Small intestine (tissue), 7 donors: ENCODE measurements around the gene CENPM. TPM values are rescaled to one million over a fixed set of nuclear protein-coding genes. Genes with fewer than 3 reads are reported as not detected.

Source experiments
- DNase-seq, 2 donors: peaks; one replicate each; pipeline versions ENCODE4 v3.0.0 to v3.0.0-alpha.2; 2013
- FAIRE-seq: peaks from 2 replicates; lab custom pipeline; 2012; peaks lifted over from hg19 to GRCh38; lab: Jason Lieb, UNC
- H3K27ac ChIP-seq, 3 donors: one replicate each; pipeline ENCODE4 v1.5.1; 2013; ENCODE audit warnings: low read length in 2 of 3, mild to moderate bottlenecking in 2 of 3, control low read depth in 1 of 3, inconsistent platforms in 1 of 3, low read depth in 1 of 3, moderate library complexity in 1 of 3
- H3K27me3 ChIP-seq, 3 donors: one replicate each; pipeline ENCODE4 v1.6.1; 2013; ENCODE audit warnings: low read length in 3 of 3, inconsistent platforms in 1 of 3; ENCODE audit not compliant: control insufficient read depth in 3 of 3, insufficient read depth in 3 of 3
- H3K36me3 ChIP-seq, 3 donors: one replicate each; pipeline ENCODE4 v1.6.1; 2013; ENCODE audit warnings: low read length in 3 of 3, inconsistent platforms in 1 of 3, low read depth in 1 of 3, mild to moderate bottlenecking in 1 of 3, moderate library complexity in 1 of 3; ENCODE audit not compliant: control insufficient read depth in 3 of 3, insufficient read depth in 2 of 3
- H3K4me1 ChIP-seq, 3 donors: one replicate each; pipeline ENCODE4 v1.6.1; 2013; ENCODE audit warnings: low read length in 2 of 3, inconsistent platforms in 1 of 3, low read depth in 1 of 3, mild to moderate bottlenecking in 1 of 3, moderate library complexity in 1 of 3; ENCODE audit not compliant: control insufficient read depth in 3 of 3, insufficient read depth in 2 of 3
- H3K4me3 ChIP-seq, 3 donors: one replicate each; pipeline ENCODE4 v1.5.1; 2013; ENCODE audit warnings: low read length in 3 of 3, control low read depth in 1 of 3, inconsistent platforms in 1 of 3, low read depth in 1 of 3, mild to moderate bottlenecking in 1 of 3, moderate library complexity in 1 of 3
- H3K9me3 ChIP-seq, 2 donors: one replicate each; pipeline ENCODE4 v1.6.1; 2013; ENCODE audit warnings: low read depth in 1 of 2, low read length in 1 of 2; ENCODE audit not compliant: control insufficient read depth in 2 of 2, insufficient read depth in 1 of 2
- WGBS, 3 donors: extraction: QIAGEN DNeasy Blood & Tissue Kit; methylation state at CpG; one replicate each; pipeline ENCODE4 v1.1.7; 2013; 5-methylcytosine and 5-hydroxymethylcytosine counted together
- polyA plus RNA-seq, 4 donors: library from polyadenylated mRNA; stranded (reverse) in 3 of 4; unstranded in 1 of 4; fragments of 200-250 nt in 3 of 4; fragments of 120-200 nt in 1 of 4; gene quantifications; one replicate each; pipeline versions ENCODE4 v1.2.1 to v1.2.3, GENCODE V29; 2013
- donor health status: healthy with polysubstance abuse.
- donor health status: control.
- donor health status: control.
- donor health status: Bipolar disorder and iron deficiency.
- donor health status: healthy.

Gene CENPM
- polyA plus RNA-seq, 4 donors, result 2.2 to 42.0 (median 8.0) TPM

DNA sequence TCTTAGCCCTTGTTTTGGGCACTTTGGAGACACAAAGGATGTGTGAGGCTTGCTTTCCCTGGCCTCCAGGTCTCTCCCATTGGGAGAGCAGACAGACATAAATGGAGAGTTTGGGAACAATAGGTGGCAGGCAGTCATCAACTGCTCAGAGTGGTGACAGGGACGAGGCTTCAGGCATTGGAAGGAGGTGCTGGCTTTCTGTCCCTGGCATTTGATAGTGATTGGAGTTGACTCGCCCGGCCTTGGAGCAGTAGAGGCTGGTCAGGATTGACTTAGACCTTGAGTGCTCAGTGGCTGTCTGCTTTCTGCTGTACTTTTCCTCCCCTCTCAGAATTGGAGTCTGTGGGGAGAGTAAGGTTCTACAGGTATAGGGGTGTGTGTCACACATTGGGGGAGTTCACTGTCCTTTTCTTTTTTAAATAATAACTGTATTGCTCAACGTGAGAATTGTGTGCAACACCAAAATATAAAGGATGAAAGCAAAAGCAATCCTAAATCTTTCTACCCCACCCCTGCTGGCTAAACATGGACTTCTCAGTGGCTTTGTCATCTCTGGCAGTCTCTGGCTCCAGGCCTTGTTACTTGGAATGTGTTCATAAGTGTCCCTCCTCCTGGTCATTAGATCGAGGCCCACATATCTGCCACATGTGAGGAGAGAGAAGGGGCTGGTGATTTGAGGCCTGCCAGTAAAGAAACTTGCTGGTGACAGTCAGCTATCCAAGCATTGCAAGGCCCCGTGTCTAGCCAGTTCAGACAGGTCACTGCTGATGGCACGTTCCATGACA lies 53.2 kb downstream of the CENPM start:
- Histone ChIP-seq H3K4me1 (no peaks in the 10 kb centered on the region), H3K36me3 (peaks cover 16 to 93% (median 23%) of the 10 kb centered on the region in 3 donors), H3K4me3 (no peak overlapping the region), H3K27me3 (no peaks in the 10 kb centered on the region), H3K27ac (no peak overlapping the region), H3K9me3 (no peaks in the 10 kb centered on the region)
- DNase-seq, result no peak
- WGBS, 3 donors, result 86 to 90% (median 87%) methylated on average over 7 of the region's 7 CpGs
- no peak for FAIRE-seq

GRCh38 chr22:41892721-41893120 lies 54.2 kb downstream of the CENPM start:
- Histone ChIP-seq H3K4me1 (no peaks in the 10 kb centered on the region), H3K9me3 (no peaks in the 10 kb centered on the region), H3K27me3 (no peaks in the 10 kb centered on the region), H3K27ac (no peak overlapping the region), H3K36me3 (peaks cover 11 to 87% (median 22%) of the 10 kb centered on the region in 3 donors), H3K4me3 (no peak overlapping the region)
- DNase-seq, result no peak
- WGBS, 3 donors, result 86 to 93% (median 92%) methylated on average over 4 of the region's 4 CpGs
- no peak for FAIRE-seq

- Histone ChIP-seq H3K36me3 (peaks cover 11 to 82% (median 24%) of the 10 kb centered on the region in 3 donors), H3K27me3 (no peaks in the 10 kb centered on the region), H3K9me3 (no peaks in the 10 kb centered on the region), H3K4me3 (no peak overlapping the region), H3K4me1 (no peaks in the 10 kb centered on the region), H3K27ac (no peak overlapping the region)
- DNase-seq, result no peak
- FAIRE-seq, result no peak
- 90 to 98% (median 94%) methylated on average over 9 of the region's 9 CpGs for WGBS, 3 donors
Measured at GRCh38 chr22:41891407-41891806, 55.5 kb downstream of the CENPM start.

Other genes starting within 250 kb of the CENPM start
- gene MEI1, start 247.6 kb downstream of the CENPM start, polyA plus RNA-seq, result 10 to 100 TPM in 1 of 4 donors, 1 to 10 TPM in 3; 1.1 to 16.8 (median 4.2) TPM
- gene CCDC134, start 146.5 kb downstream of the CENPM start, polyA plus RNA-seq, result 1 to 10 TPM; 2.2 to 7.6 (median 3.7) TPM
- gene SREBF2, start 114.0 kb downstream of the CENPM start, polyA plus RNA-seq, result 10 to 100 TPM; 14.1 to 82.2 (median 48.1) TPM
- gene SHISA8, start 32.1 kb downstream of the CENPM start, polyA plus RNA-seq, result under 1 TPM in 2 of 4 donors, not detected in 2; 0.04 to 0.10 TPM
- gene TNFRSF13C, start 20.3 kb downstream of the CENPM start, polyA plus RNA-seq, result 1 to 10 TPM in 2 of 4 donors, under 1 TPM in 1, not detected in 1; 0.54 to 2.5 (median 1.3) TPM
- 1 to 10 TPM in 1 of 4 donors, under 1 TPM in 2, not detected in 1; 0.49 to 1.2 (median 0.81) TPM for gene SEPTIN3, start 22.3 kb upstream of the CENPM start, polyA plus RNA-seq
- 1 to 10 TPM in 3 of 4 donors, under 1 TPM in 1; 0.52 to 2.2 (median 1.5) TPM for gene WBP2NL, start 51.6 kb upstream of the CENPM start, polyA plus RNA-seq
- gene NAGA, start 123.7 kb upstream of the CENPM start, polyA plus RNA-seq, result 10 to 100 TPM in 3 of 4 donors, 1 to 10 TPM in 1; 8.7 to 36.8 (median 17.1) TPM
- gene PHETA2, start 127.1 kb upstream of the CENPM start, polyA plus RNA-seq, result 10 to 100 TPM in 1 of 4 donors, 1 to 10 TPM in 3; 4.9 to 11.6 (median 9.2) TPM
- 100 to 1,000 TPM in 3 of 4 donors, 10 to 100 TPM in 1; 98.4 to 304 (median 134) TPM for gene SMDT1, start 132.5 kb upstream of the CENPM start, polyA plus RNA-seq
- 100 to 1,000 TPM in 3 of 4 donors, 10 to 100 TPM in 1; 62.9 to 258 (median 151) TPM for gene NDUFA6, start 143.6 kb upstream of the CENPM start, polyA plus RNA-seq
- gene CYP2D6, start 183.7 kb upstream of the CENPM start, polyA plus RNA-seq, result 100 to 1,000 TPM in 1 of 4 donors, 10 to 100 TPM in 1, 1 to 10 TPM in 2; 5.8 to 172 (median 22.4) TPM